IPS-18a (cell line): ENCODE results near the gene HMGCL.
"Not testable (repeated sequence)": the region's sequence is repeated elsewhere in the genome, so short reads cannot be mapped to it uniquely, and the experiment has no call there.

Experiments
- H3K27ac ChIP-seq: one replicate; pipeline ENCODE4 v1.5.1; 2013; ENCODE audit warnings: low read length
- H3K27me3 ChIP-seq: one replicate; pipeline ENCODE4 v1.6.1; 2013; ENCODE audit warnings: mild to moderate bottlenecking, low read length; ENCODE audit not compliant: control insufficient read depth, insufficient read depth
- H3K36me3 ChIP-seq: one replicate; pipeline ENCODE4 v1.6.1; 2013; ENCODE audit warnings: low read depth, low read length; ENCODE audit not compliant: control insufficient read depth
- H3K4me1 ChIP-seq: one replicate; pipeline ENCODE4 v1.6.1; 2013; ENCODE audit warnings: low read depth, low read length; ENCODE audit not compliant: control insufficient read depth
- H3K4me3 ChIP-seq: one replicate; pipeline ENCODE4 v1.5.1; 2013; ENCODE audit warnings: low read length
- H3K9ac ChIP-seq: one replicate; pipeline ENCODE4 v1.6.1; 2013; ENCODE audit warnings: mild to moderate bottlenecking, low read length, moderate library complexity
- H3K9me3 ChIP-seq: one replicate; pipeline ENCODE4 v1.6.1; 2013; ENCODE audit warnings: low read depth, low read length; ENCODE audit not compliant: control insufficient read depth

The HMGCL gene

DNA sequence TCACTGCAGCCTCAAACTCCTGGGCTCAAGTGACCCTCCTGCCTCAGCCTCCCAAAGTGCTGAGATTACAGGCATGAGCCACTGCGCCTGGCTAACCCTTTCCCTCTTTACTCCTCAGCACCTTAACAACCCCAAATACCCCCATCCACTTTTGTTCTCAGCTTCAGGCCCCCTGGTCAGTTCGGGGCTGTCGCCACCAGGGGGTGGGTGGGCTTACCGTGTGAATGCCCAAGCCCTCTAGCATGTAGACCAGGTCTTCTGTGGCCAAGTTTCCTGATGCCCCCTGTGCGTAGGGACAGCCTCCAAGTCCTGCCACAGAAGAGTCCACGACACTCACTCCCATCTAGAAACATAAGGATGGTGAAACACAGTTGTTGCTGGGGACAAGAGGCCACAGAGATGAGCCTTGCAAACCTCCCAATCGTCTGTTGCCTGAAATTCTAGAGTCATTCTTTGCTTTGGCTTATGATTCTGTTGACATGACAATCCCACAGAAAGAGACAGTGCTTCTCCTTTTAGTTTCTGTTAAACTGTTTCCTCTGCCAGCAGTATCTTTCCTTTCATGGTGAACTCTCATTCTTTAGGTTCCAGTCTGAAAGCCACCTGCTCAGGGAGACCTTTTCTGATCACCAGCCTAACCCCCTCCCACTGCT, 20.9 kb downstream of the HMGCL start:
- H3K4me1 ChIP-seq, result peaks cover 4% of the 10 kb centered on the region
- H3K9me3 ChIP-seq, result no peaks in the 10 kb centered on the region
- no peak overlapping the region for H3K4me3 ChIP-seq
- no peak overlapping the region for H3K27ac ChIP-seq
- H3K27me3 ChIP-seq, result peaks cover 14% of the 10 kb centered on the region
- no peaks in the 10 kb centered on the region for H3K36me3 ChIP-seq
- no peak overlapping the region for H3K9ac ChIP-seq

GRCh38 chr1:23803674-23804073, 21.6 kb downstream of the HMGCL start:
- peaks cover 14% of the 10 kb centered on the region for H3K27me3 ChIP-seq
- H3K27ac ChIP-seq, result no peak overlapping the region
- peaks cover 9% of the 10 kb centered on the region for H3K4me1 ChIP-seq
- peaks cover 3% of the 10 kb centered on the region for H3K36me3 ChIP-seq
- no peak overlapping the region for H3K4me3 ChIP-seq
- H3K9ac ChIP-seq, result no peak overlapping the region
- H3K9me3 ChIP-seq, result no peaks in the 10 kb centered on the region

- H3K4me1 ChIP-seq, result not testable (repeated sequence)
Observed at GRCh38 chr1:23802809-23803342, 22.4 kb downstream of the HMGCL start.

DNA sequence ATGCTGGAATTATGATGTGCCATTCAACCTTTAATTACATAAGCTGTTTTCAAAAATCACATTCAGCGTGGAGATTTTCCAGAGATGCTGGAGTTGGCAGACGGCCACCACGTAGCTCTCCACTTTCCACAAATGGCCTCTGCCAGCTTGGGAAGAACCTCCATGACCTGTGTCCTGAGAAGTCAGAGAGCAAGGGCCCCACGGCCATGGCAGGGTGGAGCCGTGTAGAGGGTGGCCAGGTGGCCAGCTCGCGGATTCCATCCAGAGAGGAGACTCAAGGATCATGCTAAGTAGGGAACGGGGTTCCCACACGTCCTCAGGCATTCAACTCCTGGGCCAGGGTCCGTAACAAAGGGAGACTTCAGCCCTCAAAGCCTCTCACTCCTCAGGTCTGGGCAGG, 23.4 kb downstream of the HMGCL start:
- no peak overlapping the region for H3K4me3 ChIP-seq
- no peak overlapping the region for H3K27ac ChIP-seq
- H3K27me3 ChIP-seq, result peaks cover 14% of the 10 kb centered on the region
- peaks cover 11% of the 10 kb centered on the region for H3K36me3 ChIP-seq
- H3K9me3 ChIP-seq, result no peaks in the 10 kb centered on the region
- H3K4me1 ChIP-seq, result peaks cover 9% of the 10 kb centered on the region
- H3K9ac ChIP-seq, result no peak overlapping the region

More at GRCh38 chr1:23802809-23803342, 22.4 kb downstream of the HMGCL start:
- H3K36me3 ChIP-seq, H3K9ac ChIP-seq, H3K9me3 ChIP-seq, H3K4me3 ChIP-seq, H3K27ac ChIP-seq: not testable (repeated sequence)
- H3K27me3 ChIP-seq, result peaks cover 14% of the 10 kb centered on the region

GRCh38 chr1:23801338-23801748, 23.9 kb downstream of the HMGCL start:
- Histone ChIP-seq H3K36me3 (peaks cover 11% of the 10 kb centered on the region), H3K9me3 (no peaks in the 10 kb centered on the region), H3K9ac (peak overlapping the region; percentile 39), H3K27me3 (peaks cover 14% of the 10 kb centered on the region), H3K27ac (no peak overlapping the region), H3K4me1 (peaks cover 9% of the 10 kb centered on the region), H3K4me3 (peak overlapping the region; percentile 81)

GRCh38 chr1:23800400-23801337, 24.6 kb downstream of the HMGCL start, which contains the start of gene GALE:
GALE (minus strand) TSS chr1:23800754; CDS start chr1:23799007, 1,747 bp downstream.
- no peaks in the 10 kb centered on the region for H3K9me3 ChIP-seq
- H3K36me3 ChIP-seq, result peaks cover 15% of the 10 kb centered on the region
- H3K4me3 ChIP-seq, result peak within 1 kb of the TSS; percentile 81
- H3K9ac ChIP-seq, result peak within 1 kb of the TSS; percentile 69
- H3K4me1 ChIP-seq, result peaks cover 9% of the 10 kb centered on the region
- peaks cover 14% of the 10 kb centered on the region for H3K27me3 ChIP-seq
- no peak within 1 kb of the TSS for H3K27ac ChIP-seq

- no peaks in the 10 kb centered on the region for H3K9me3 ChIP-seq
- H3K27ac ChIP-seq, result no peak overlapping the region
- peaks cover 9% of the 10 kb centered on the region for H3K4me1 ChIP-seq
- H3K27me3 ChIP-seq, result peaks cover 14% of the 10 kb centered on the region
- H3K36me3 ChIP-seq, result peaks cover 19% of the 10 kb centered on the region
- peak overlapping the region; percentile 69 for H3K9ac ChIP-seq
- peak overlapping the region; percentile 81 for H3K4me3 ChIP-seq
Observed at GRCh38 chr1:23799570-23800399, 25.4 kb downstream of the HMGCL start.

DNA sequence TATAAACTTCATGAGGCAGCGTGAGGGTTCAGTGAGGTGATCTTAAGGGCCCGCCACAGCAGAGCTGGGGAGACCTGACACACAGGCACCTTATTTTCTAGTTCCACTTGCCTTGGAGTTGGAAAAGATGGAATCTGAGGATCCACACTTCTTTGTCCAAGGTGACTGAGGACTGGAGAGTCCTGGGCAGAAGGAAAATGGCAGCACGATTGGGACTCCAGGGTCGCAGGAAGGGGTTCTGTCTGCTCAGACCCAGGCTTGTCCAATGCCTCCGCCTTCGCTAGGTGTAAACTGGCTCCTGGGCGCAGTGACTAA, 26.0 kb downstream of the HMGCL start:
- peaks cover 9% of the 10 kb centered on the region for H3K4me1 ChIP-seq
- no peak overlapping the region for H3K27ac ChIP-seq
- peak overlapping the region; percentile 81 for H3K4me3 ChIP-seq
- H3K9ac ChIP-seq, result peak overlapping the region; percentile 69
- peaks cover 14% of the 10 kb centered on the region for H3K27me3 ChIP-seq
- no peaks in the 10 kb centered on the region for H3K9me3 ChIP-seq
- peaks cover 22% of the 10 kb centered on the region for H3K36me3 ChIP-seq

DNA sequence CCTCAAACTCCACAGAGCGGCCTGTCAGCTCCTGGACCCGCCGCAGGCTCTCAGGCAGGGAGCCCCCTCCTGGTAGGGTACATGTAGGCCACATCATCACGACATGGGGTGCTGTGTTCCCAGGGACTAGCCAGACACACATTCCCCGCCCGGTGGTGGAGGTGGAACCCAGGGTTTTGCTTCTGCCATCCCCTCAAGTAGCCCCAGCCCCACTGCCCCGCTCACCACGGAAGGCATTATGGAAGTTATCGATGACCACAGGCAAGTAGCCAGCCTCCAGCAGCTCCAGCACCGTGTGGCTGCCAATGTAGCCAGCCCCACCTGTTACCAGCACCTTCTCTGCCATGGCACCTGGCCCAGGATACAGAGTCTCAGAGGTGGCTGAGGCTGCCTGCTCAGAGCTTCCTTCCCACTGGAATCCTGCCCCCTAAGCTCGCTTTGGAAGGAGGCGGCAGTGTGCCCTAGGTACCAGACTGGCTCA, 26.5 kb downstream of the HMGCL start:
- H3K27ac ChIP-seq, result no peak overlapping the region
- peaks cover 14% of the 10 kb centered on the region for H3K27me3 ChIP-seq
- H3K4me1 ChIP-seq, result peaks cover 9% of the 10 kb centered on the region
- no peak overlapping the region for H3K9ac ChIP-seq
- no peaks in the 10 kb centered on the region for H3K9me3 ChIP-seq
- H3K36me3 ChIP-seq, result peaks cover 23% of the 10 kb centered on the region
- H3K4me3 ChIP-seq, result peak overlapping the region; percentile 81

DNA sequence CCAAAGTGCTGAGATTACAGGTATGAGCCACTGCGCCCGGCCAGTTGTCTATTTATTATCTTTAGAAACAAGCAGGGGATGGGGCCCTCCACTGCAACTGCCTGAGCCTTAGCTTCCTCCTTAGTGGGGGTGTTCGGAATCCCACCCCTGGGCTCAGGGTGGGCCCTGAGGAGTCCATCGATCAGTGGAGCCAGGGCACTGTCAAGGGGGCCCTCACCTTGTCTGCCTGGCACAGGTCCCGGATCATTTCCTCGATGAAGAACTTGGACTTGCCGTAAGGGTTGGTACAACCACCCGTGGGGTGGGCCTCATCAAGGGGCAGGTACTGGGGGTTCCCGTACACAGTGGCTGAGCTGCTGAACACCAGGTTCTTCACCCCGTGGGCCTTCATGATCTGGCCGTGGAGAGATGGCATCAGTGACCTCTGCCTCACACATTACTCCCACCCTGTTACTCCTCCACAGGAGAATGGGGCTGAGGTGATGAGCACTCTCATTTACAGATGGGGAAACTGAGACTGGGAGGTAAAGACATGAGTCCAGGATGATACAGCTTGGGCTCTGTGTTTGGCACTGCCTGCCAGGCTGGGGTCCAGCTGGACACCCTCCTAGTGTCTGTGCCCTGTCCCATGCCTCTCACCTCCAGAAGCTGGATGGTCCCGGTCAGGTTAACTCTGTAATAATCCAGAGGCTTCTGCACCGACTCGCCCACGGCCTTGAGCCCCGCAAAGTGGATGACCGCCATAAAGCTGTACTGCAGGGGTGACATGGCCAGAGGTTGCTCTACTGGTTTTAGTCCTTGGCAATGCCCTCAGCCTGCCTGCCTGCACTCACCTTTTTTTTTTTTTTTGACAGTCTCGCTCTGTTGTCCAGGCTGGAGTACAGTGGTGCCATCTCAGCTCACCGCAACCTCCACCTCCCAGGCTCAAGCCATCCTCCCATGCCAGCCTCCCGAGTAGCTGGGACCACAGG, 27.5 kb downstream of the HMGCL start:
- peaks cover 29% of the 10 kb centered on the region for H3K36me3 ChIP-seq
- peaks cover 9% of the 10 kb centered on the region for H3K4me1 ChIP-seq
- H3K27ac ChIP-seq, result no peak overlapping the region
- no peak overlapping the region for H3K9ac ChIP-seq
- no peak overlapping the region for H3K4me3 ChIP-seq
- peaks cover 14% of the 10 kb centered on the region for H3K27me3 ChIP-seq
- H3K9me3 ChIP-seq, result no peaks in the 10 kb centered on the region
